Stimulated activated CD4-positive, alpha-beta T cell treated with anti-CD3 and anti-CD28 coated beads, TNF-alpha, amount 100 ng/mL, for 24 hours (primary cell): ENCODE results near the gene TMEM178B.
"Not testable (repeated sequence)": the region's sequence is repeated elsewhere in the genome, so short reads cannot be mapped to it uniquely, and the experiment has no call there.

ENCODE experiments used
- DNase-seq, 3 experiments: peaks; one replicate each; pipeline ENCODE4 v3.0.0-alpha.2; 2020; ENCODE audit warnings: low read depth in 3 of 3

TMEM178B gene

GRCh38 chr7:141387521-141388217 lies 313.8 kb downstream of the TMEM178B start:
- DNase-seq: no peak

GRCh38 chr7:141389140-141389796 lies 315.4 kb downstream of the TMEM178B start:
- DNase-seq: no peak

- DNase-seq: no peak
Measured at GRCh38 chr7:141390339-141390738, 316.5 kb downstream of the TMEM178B start.

GRCh38 chr7:141393056-141393455 lies 319.2 kb downstream of the TMEM178B start:
- no peak for DNase-seq

- DNase-seq: no peak
Measured at GRCh38 chr7:141397236-141398163, 323.6 kb downstream of the TMEM178B start.

- DNase-seq: no peak
Measured at GRCh38 chr7:141400356-141400755, 326.5 kb downstream of the TMEM178B start.

- DNase-seq: no peak
Measured at GRCh38 chr7:141402277-141402996, 328.6 kb downstream of the TMEM178B start.

GRCh38 chr7:141403846-141404245 lies 330.0 kb downstream of the TMEM178B start:
- DNase-seq: not testable (repeated sequence)

- DNase-seq: no peak
Measured at GRCh38 chr7:141406347-141406746, 332.5 kb downstream of the TMEM178B start.

- no peak for DNase-seq
Measured at GRCh38 chr7:141407893-141408292, 334.0 kb downstream of the TMEM178B start.

- DNase-seq: no peak
Measured at GRCh38 chr7:141408440-141408839, 334.6 kb downstream of the TMEM178B start.

- DNase-seq: no peak
Measured at GRCh38 chr7:141409219-141409618, 335.4 kb downstream of the TMEM178B start.

- DNase-seq: no peak
Measured at GRCh38 chr7:141409801-141410329, 336.0 kb downstream of the TMEM178B start.

GRCh38 chr7:141410353-141411000 lies 336.6 kb downstream of the TMEM178B start:
- DNase-seq: no peak

GRCh38 chr7:141411133-141411532 lies 337.3 kb downstream of the TMEM178B start:
- DNase-seq: no peak

GRCh38 chr7:141415999-141416398 lies 342.1 kb downstream of the TMEM178B start:
- DNase-seq: no peak

- no peak for DNase-seq
Measured at GRCh38 chr7:141416650-141417270, 342.9 kb downstream of the TMEM178B start.

- no peak for DNase-seq
Measured at GRCh38 chr7:141417506-141417905, 343.6 kb downstream of the TMEM178B start.

- no peak for DNase-seq
Measured at GRCh38 chr7:141418066-141418465, 344.2 kb downstream of the TMEM178B start.

GRCh38 chr7:141421306-141421705 lies 347.4 kb downstream of the TMEM178B start:
- no peak for DNase-seq
